EH (cell line): Measurements from ENCODE around the gene DISP3.

ENCODE experiments used
- DNase-seq: peaks from one replicate; pipeline ENCODE4 v3.0.0-alpha.2; 2015; ENCODE audit warnings: low read depth

DISP3 gene

GRCh38 chr1:11486231-11487009 lies 7.5 kb downstream of the DISP3 start:
- DNase-seq, result no peak

- no peak for DNase-seq
Measured at GRCh38 chr1:11487196-11487751, 8.3 kb downstream of the DISP3 start.

GRCh38 chr1:11488201-11488770 lies 9.3 kb downstream of the DISP3 start:
- no peak for DNase-seq

GRCh38 chr1:11488966-11489625 lies 10.1 kb downstream of the DISP3 start:
- no peak for DNase-seq

- no peak for DNase-seq
Measured at GRCh38 chr1:11492235-11492634, 13.3 kb downstream of the DISP3 start.

- DNase-seq, result no peak
Measured at GRCh38 chr1:11493972-11494655, 15.2 kb downstream of the DISP3 start.

- DNase-seq, result no peak
Measured at GRCh38 chr1:11494771-11495170, 15.8 kb downstream of the DISP3 start.

GRCh38 chr1:11495579-11495978 lies 16.6 kb downstream of the DISP3 start:
- DNase-seq, result no peak

- no peak for DNase-seq
Measured at GRCh38 chr1:11496551-11497080, 17.7 kb downstream of the DISP3 start.

GRCh38 chr1:11498956-11499594 lies 20.1 kb downstream of the DISP3 start:
- DNase-seq, result no peak

- DNase-seq, result no peak
Measured at GRCh38 chr1:11499601-11500331, 20.8 kb downstream of the DISP3 start.

GRCh38 chr1:11500881-11501280 lies 21.9 kb downstream of the DISP3 start:
- no peak for DNase-seq

GRCh38 chr1:11501491-11501897 lies 22.5 kb downstream of the DISP3 start:
- DNase-seq, result no peak

- no peak for DNase-seq
Measured at GRCh38 chr1:11501906-11502485, 23.0 kb downstream of the DISP3 start.

GRCh38 chr1:11502516-11502915 lies 23.6 kb downstream of the DISP3 start:
- no peak for DNase-seq

GRCh38 chr1:11504599-11504998 lies 25.6 kb downstream of the DISP3 start:
- DNase-seq, result no peak

GRCh38 chr1:11505591-11506538 lies 26.9 kb downstream of the DISP3 start:
- DNase-seq, result no peak

- no peak for DNase-seq
Measured at GRCh38 chr1:11507309-11507708, 28.4 kb downstream of the DISP3 start.

- no peak for DNase-seq
Measured at GRCh38 chr1:11513681-11514080, 34.7 kb downstream of the DISP3 start.
